Neural progenitor cell (in vitro differentiated cells): Measurements from ENCODE around the gene KLF11. TPM values are rescaled to one million over a fixed set of nuclear protein-coding genes. Genes with fewer than 3 reads are reported as not detected.
A peak's percentile ranks its signal among the peaks of the same experiment; 100 is the strongest.

ENCODE experiments used
- DNase-seq: peaks from one replicate; pipeline ENCODE4 v3.0.0-alpha.2; 2016; ENCODE audit warnings: low spot score
- H2AFZ ChIP-seq: fragments of 200-600 bp; sonication (generic); replicated peaks from 2 replicates; pipeline ENCODE4 v1.6.1; 2016; ENCODE audit warnings: antibody characterized with exemption
- H3F3A ChIP-seq: fragments of 200-600 bp; sonication (generic); 2 replicates; pipeline ENCODE4 v1.6.1; 2016; ENCODE audit warnings: antibody characterized with exemption, low read depth
- H3K27ac ChIP-seq: fragments of 200-600 bp; sonication (generic); 2 replicates; pipeline ENCODE4 v1.5.1; 2016; ENCODE audit warnings: mild to moderate bottlenecking
- H3K27me3 ChIP-seq: fragments of 200-600 bp; sonication (generic); 2 replicates; pipeline ENCODE4 v1.6.1; 2016; ENCODE audit warnings: mild to moderate bottlenecking, moderate library complexity
- H3K36me3 ChIP-seq: fragments of 200-600 bp; sonication (generic); 2 replicates; pipeline ENCODE4 v1.5.1; 2016
- H3K4me1 ChIP-seq: fragments of 200-600 bp; sonication (generic); 2 replicates; pipeline ENCODE4 v1.6.1; 2016; ENCODE audit warnings: mixed run types
- H3K4me2 ChIP-seq: fragments of 200-600 bp; sonication (generic); 2 replicates; pipeline ENCODE4 v1.6.1; 2016
- H3K4me3 ChIP-seq: fragments of 200-600 bp; sonication (generic); 2 replicates; pipeline ENCODE4 v1.5.1; 2016
- H3K79me2 ChIP-seq: fragments of 200-600 bp; sonication (generic); 2 replicates; pipeline ENCODE4 v1.6.1; 2016; ENCODE audit warnings: low read depth
- H3K9ac ChIP-seq: fragments of 200-600 bp; sonication (generic); 2 replicates; pipeline ENCODE4 v1.6.1; 2016
- H3K9me3 ChIP-seq: fragments of 200-600 bp; sonication (generic); 2 replicates; pipeline ENCODE4 v1.5.1; 2016; ENCODE audit warnings: low read depth
- H4K20me1 ChIP-seq: fragments of 200-600 bp; sonication (generic); 2 replicates; pipeline ENCODE4 v1.6.1; 2016; ENCODE audit warnings: low read depth
- H3K27ac Mint-ChIP-seq: 3 replicates; pipeline ENCODE4 v1.8.0; 2021; ENCODE audit warnings: mixed read lengths
- H3K27me3 Mint-ChIP-seq: 2 replicates; pipeline ENCODE4 v1.8.0; 2022; ENCODE audit warnings: low read depth, mild to moderate bottlenecking, inconsistent platforms, moderate library complexity, mixed read lengths; ENCODE audit not compliant: insufficient read depth
- H3K36me3 Mint-ChIP-seq: 3 replicates; pipeline ENCODE4 v1.8.0; 2021; ENCODE audit warnings: mixed read lengths
- H3K4me1 Mint-ChIP-seq: 3 replicates; pipeline ENCODE4 v1.8.0; 2021; ENCODE audit warnings: mixed read lengths
- H3K4me3 Mint-ChIP-seq: 3 replicates; pipeline ENCODE4 v1.8.0; 2021; ENCODE audit warnings: mild to moderate bottlenecking, moderate library complexity, mixed read lengths
- H3K9me3 Mint-ChIP-seq: 3 replicates; pipeline ENCODE4 v1.8.0; 2020; ENCODE audit warnings: mixed read lengths
- CTCF ChIP-seq: fragments of 200-600 bp; sonication (generic); IDR thresholded peaks from 2 replicates; pipeline ENCODE4 v1.5.1; 2017; ENCODE audit warnings: antibody characterized with exemption, mild to moderate bottlenecking
- EZH2 ChIP-seq: fragments of 200-600 bp; sonication (generic); IDR thresholded peaks from 2 replicates; pipeline ENCODE4 v1.6.1; 2017; ENCODE audit warnings: antibody characterized with exemption, mild to moderate bottlenecking, moderate library complexity
- EZH2phosphoT487 ChIP-seq: fragments of 200-600 bp; sonication (generic); IDR thresholded peaks from 2 replicates; pipeline ENCODE4 v1.6.1; 2017; ENCODE audit warnings: antibody characterized with exemption
- total RNA-seq: library from RNA; depleted of rRNA; stranded (reverse); fragments of >200 nt; gene quantifications from 2 replicates; pipeline ENCODE4 v1.2.3, GENCODE V29; 2015; ENCODE audit warnings: low replicate concordance

The KLF11 gene
- total RNA-seq, 1 donor from 2014 or later, result 9.7 TPM

GRCh38 chr2:10048501-10049171, 5.3 kb downstream of the KLF11 start:
- H3K4me1 ChIP-seq, result no peaks in the 10 kb centered on the region
- no peak for TF ChIP-seq EZH2
- peak; percentile 73 for TF ChIP-seq CTCF
- H3K4me2 ChIP-seq, result no peak overlapping the region
- Mint-ChIP-seq H3K27ac (no peak overlapping the region), H3K36me3 (peaks cover 34% of the 10 kb centered on the region), H3K9me3 (no peaks in the 10 kb centered on the region), H3K4me3 (no peak overlapping the region), H3K27me3 (peaks cover 3% of the 10 kb centered on the region), H3K4me1 (peaks cover 22% of the 10 kb centered on the region)
- H4K20me1 ChIP-seq, result peaks cover 15% of the 10 kb centered on the region
- no peaks in the 10 kb centered on the region for H3K79me2 ChIP-seq
- no peak overlapping the region for H3K9ac ChIP-seq
- no peak overlapping the region for H2AFZ ChIP-seq
- H3K36me3 ChIP-seq, result no peaks in the 10 kb centered on the region
- DNase-seq, result peak; percentile 67
- H3K4me3 ChIP-seq, result no peak overlapping the region
- H3F3A ChIP-seq, result peaks cover 20% of the 10 kb centered on the region
- H3K27me3 ChIP-seq, result peaks cover 8% of the 10 kb centered on the region
- H3K9me3 ChIP-seq, result peaks cover 5% of the 10 kb centered on the region
- H3K27ac ChIP-seq, result no peak overlapping the region

- Histone ChIP-seq H3K27me3 (no peaks in the 10 kb centered on the region), H3K79me2 (no peaks in the 10 kb centered on the region), H4K20me1 (peaks cover 6% of the 10 kb centered on the region), H3K4me3 (no peak overlapping the region), H3K9me3 (no peaks in the 10 kb centered on the region), H3K9ac (no peak overlapping the region), H3K27ac (no peak overlapping the region), H3F3A (peaks cover 9% of the 10 kb centered on the region), H3K4me1 (peaks cover 7% of the 10 kb centered on the region), H3K4me2 (no peak overlapping the region), H3K36me3 (no peaks in the 10 kb centered on the region), H2AFZ (no peak overlapping the region)
- H3K27ac Mint-ChIP-seq, result no peak overlapping the region
- no peak overlapping the region for H3K4me3 Mint-ChIP-seq
- DNase-seq, result no peak
- peaks cover 24% of the 10 kb centered on the region for H3K4me1 Mint-ChIP-seq
- peaks cover 6% of the 10 kb centered on the region for H3K27me3 Mint-ChIP-seq
- peaks cover 37% of the 10 kb centered on the region for H3K36me3 Mint-ChIP-seq
- TF ChIP-seq EZH2 (no peak), EZH2phosphoT487 (no peak), CTCF (no peak)
- no peaks in the 10 kb centered on the region for H3K9me3 Mint-ChIP-seq
Observed at GRCh38 chr2:10052216-10052615, 8.9 kb downstream of the KLF11 start.

- Histone ChIP-seq H4K20me1 (peaks cover 3% of the 10 kb centered on the region), H3K9ac (no peak overlapping the region), H3K4me3 (no peak overlapping the region), H2AFZ (no peak overlapping the region), H3K36me3 (no peaks in the 10 kb centered on the region), H3K27me3 (no peaks in the 10 kb centered on the region), H3K9me3 (no peaks in the 10 kb centered on the region), H3K79me2 (no peaks in the 10 kb centered on the region), H3F3A (peaks cover 20% of the 10 kb centered on the region), H3K4me1 (peaks cover 14% of the 10 kb centered on the region), H3K4me2 (no peak overlapping the region), H3K27ac (no peak overlapping the region)
- no peak for TF ChIP-seq EZH2phosphoT487
- TF ChIP-seq CTCF, result no peak
- TF ChIP-seq EZH2, result no peak
- H3K36me3 Mint-ChIP-seq, result peaks cover 32% of the 10 kb centered on the region
- no peak for DNase-seq
- peaks cover 6% of the 10 kb centered on the region for H3K27me3 Mint-ChIP-seq
- H3K4me1 Mint-ChIP-seq, result peaks cover 26% of the 10 kb centered on the region
- H3K9me3 Mint-ChIP-seq, result no peaks in the 10 kb centered on the region
- H3K4me3 Mint-ChIP-seq, result no peak overlapping the region
- H3K27ac Mint-ChIP-seq, result no peak overlapping the region
Observed at GRCh38 chr2:10053351-10053750, 10.0 kb downstream of the KLF11 start.
